ENCODE data around the gene RCC1. TPM values are rescaled to one million over a fixed set of nuclear protein-coding genes. Genes with fewer than 3 reads are reported as not detected.
"Not testable (repeated sequence)": the region's sequence is repeated elsewhere in the genome, so short reads cannot be mapped to it uniquely, and the experiment has no call there.

RCC1 gene
- total RNA-seq, 2 donors from 2014 or later: 29.9 to 101 TPM

GRCh38 chr1:28538286-28538685 is 32.4 kb downstream of the RCC1 start:
- Histone ChIP-seq H3K4me1 (no peaks in the 10 kb centered on the region), H3K27me3 (no peaks in the 10 kb centered on the region), H3K36me3 (no peaks in the 10 kb centered on the region), H3K9me3 (no peaks in the 10 kb centered on the region), H3K27ac (no peak overlapping the region), H3K9ac (ENCODE audit: low read depth in 2 of 2, low read length in 2 of 2) (no peak overlapping the region), H3K4me3 (no peak overlapping the region)
- intact Hi-C loops (cut with DNase I): no loop called here
- no peak for DNase-seq
- TF ChIP-seq, protein P1, sequence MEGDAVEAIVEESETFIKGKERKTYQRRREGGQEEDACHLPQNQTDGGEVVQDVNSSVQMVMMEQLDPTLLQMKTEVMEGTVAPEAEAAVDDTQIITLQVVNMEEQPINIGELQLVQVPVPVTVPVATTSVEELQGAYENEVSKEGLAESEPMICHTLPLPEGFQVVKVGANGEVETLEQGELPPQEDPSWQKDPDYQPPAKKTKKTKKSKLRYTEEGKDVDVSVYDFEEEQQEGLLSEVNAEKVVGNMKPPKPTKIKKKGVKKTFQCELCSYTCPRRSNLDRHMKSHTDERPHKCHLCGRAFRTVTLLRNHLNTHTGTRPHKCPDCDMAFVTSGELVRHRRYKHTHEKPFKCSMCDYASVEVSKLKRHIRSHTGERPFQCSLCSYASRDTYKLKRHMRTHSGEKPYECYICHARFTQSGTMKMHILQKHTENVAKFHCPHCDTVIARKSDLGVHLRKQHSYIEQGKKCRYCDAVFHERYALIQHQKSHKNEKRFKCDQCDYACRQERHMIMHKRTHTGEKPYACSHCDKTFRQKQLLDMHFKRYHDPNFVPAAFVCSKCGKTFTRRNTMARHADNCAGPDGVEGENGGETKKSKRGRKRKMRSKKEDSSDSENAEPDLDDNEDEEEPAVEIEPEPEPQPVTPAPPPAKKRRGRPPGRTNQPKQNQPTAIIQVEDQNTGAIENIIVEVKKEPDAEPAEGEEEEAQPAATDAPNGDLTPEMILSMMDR (IDR thresholded peaks at IDR 0.05): no peak

- Histone ChIP-seq H3K27me3 (no peaks in the 10 kb centered on the region), H3K36me3 (no peaks in the 10 kb centered on the region), H3K4me3 (no peak overlapping the region), H3K27ac (no peak overlapping the region), H3K9me3 (no peaks in the 10 kb centered on the region), H3K4me1 (no peaks in the 10 kb centered on the region), H3K9ac (ENCODE audit: low read depth in 2 of 2, low read length in 2 of 2) (no peak overlapping the region)
- DNase-seq: no peak
- TF ChIP-seq, protein P1 (IDR thresholded peaks at IDR 0.05): no peak
- intact Hi-C loops (cut with DNase I): no loop called here
Observed at GRCh38 chr1:28540651-28541050, 34.8 kb downstream of the RCC1 start.

DNA sequence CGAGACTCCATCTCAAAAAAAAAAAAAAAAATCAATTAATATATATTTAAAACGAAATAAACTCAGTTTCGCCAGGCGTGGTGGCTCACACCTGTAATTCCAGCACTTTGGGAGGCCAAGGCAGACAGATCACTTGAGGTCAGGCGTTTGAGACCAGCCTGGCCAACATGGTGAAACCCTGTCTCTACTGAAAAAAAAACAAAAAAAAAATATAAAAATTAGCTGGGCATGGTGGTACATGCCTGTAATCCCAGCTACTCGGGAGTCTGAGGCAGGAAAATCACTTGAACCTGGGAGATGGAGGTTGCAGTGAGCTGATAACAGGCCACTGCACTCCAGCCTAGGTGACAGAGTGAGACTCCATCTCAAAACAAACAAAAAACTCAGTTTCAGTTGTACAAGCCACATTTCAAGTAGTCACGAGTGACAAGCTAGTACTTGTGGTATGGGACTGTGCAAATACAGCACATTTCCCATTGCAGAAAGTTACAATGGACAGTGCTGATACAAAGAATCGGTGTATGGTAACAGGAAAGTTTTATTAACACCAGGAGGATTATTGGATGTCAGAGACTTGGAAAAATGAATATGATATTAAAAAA is 35.7 kb downstream of the RCC1 start:
- H3K4me3 ChIP-seq; H3K27ac ChIP-seq; H3K4me1 ChIP-seq; intact Hi-C loops (cut with DNase I); H3K27me3 ChIP-seq; H3K9ac ChIP-seq (ENCODE audit: low read depth in 2 of 2, low read length in 2 of 2); H3K9me3 ChIP-seq; H3K36me3 ChIP-seq; DNase-seq: not testable (repeated sequence)

GRCh38 chr1:28545246-28545628 is 39.4 kb downstream of the RCC1 start:
- Histone ChIP-seq H3K27me3 (no peaks in the 10 kb centered on the region), H3K9ac (ENCODE audit: low read depth in 2 of 2, low read length in 2 of 2) (no peak overlapping the region), H3K4me3 (no peak overlapping the region), H3K27ac (no peak overlapping the region), H3K9me3 (no peaks in the 10 kb centered on the region), H3K4me1 (no peaks in the 10 kb centered on the region), H3K36me3 (no peaks in the 10 kb centered on the region)
- DNase-seq: no peak
- TF ChIP-seq, protein P1 (IDR thresholded peaks at IDR 0.05): no peak
- intact Hi-C loops (cut with DNase I): no loop called here

DNA sequence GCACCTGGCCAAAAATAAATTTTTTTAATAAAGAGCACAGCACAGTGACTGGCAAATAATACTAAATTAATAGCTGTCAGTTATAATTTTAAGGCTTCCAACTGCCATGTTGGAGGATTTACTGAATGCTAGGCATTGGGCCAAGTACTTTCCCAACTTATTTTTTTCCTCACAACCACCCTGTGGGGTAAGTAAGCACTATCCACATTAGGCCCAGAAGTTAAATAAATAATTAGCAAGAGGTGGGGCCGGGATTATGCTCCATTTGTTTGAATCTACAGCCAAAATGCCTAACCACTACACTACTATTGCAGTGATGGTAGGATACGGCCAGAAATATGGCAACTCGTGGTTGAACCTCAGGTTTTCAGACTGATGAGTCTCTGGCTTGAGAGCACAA is 42.5 kb downstream of the RCC1 start:
- H3K4me3 ChIP-seq: no peak overlapping the region

DNA sequence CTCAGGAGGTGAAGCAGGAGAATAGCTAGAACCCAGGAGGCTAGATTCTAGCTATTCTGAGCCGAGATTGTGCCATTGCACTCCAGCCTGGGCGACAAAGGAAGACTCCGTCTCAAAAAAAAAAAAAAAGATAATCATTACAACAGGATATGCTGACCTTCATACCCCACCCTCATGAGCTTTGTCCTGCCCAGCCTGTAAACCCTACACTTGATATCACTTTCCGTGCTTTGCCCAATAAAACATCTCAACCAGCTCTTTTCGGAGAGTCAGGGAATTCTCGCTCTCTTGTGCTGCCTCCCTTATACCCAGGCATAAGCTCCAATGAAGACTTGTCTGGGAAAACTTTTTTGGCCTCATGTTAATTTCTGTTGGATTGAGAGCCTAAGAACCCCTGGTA is 45.5 kb downstream of the RCC1 start:
- intact Hi-C loops (cut with DNase I): no loop called here
- peak; percentile 62 for DNase-seq
- Histone ChIP-seq H3K9ac (ENCODE audit: low read depth in 2 of 2, low read length in 2 of 2) (no peak overlapping the region), H3K27me3 (no peaks in the 10 kb centered on the region), H3K27ac (peak overlapping the region; percentile 86), H3K36me3 (no peaks in the 10 kb centered on the region), H3K4me3 (no peak overlapping the region), H3K9me3 (no peaks in the 10 kb centered on the region), H3K4me1 (peaks cover 5% of the 10 kb centered on the region)
- TF ChIP-seq, protein P1 (IDR thresholded peaks at IDR 0.05): no peak

More for the DNA sequence above, 42.5 kb downstream of the RCC1 start:
- no peak for DNase-seq
- H3K9me3 ChIP-seq: no peaks in the 10 kb centered on the region
- H3K27me3 ChIP-seq: no peaks in the 10 kb centered on the region
- no peaks in the 10 kb centered on the region for H3K4me1 ChIP-seq
- TF ChIP-seq, protein P1 (IDR thresholded peaks at IDR 0.05): no peak
- intact Hi-C loops (cut with DNase I): no loop called here
- H3K36me3 ChIP-seq: no peaks in the 10 kb centered on the region
- no peak overlapping the region for H3K27ac ChIP-seq
- no peak overlapping the region for H3K9ac ChIP-seq (ENCODE audit: low read depth in 2 of 2, low read length in 2 of 2)

All from colonic mucosa (tissue), 4 donors.